Hepatocyte (in vitro differentiated cells): ENCODE results near the gene NEDD8.

ENCODE experiments used
- CTCF ChIP-seq: fragments of 200-600 bp; sonication (generic); IDR thresholded peaks from 2 replicates; pipeline ENCODE4 v1.5.1; 2016; ENCODE audit warnings: antibody characterized with exemption, mild to moderate bottlenecking; ENCODE audit not compliant: poor library complexity
- EZH2 ChIP-seq: fragments of 200-600 bp; sonication (generic); IDR thresholded peaks from 2 replicates; pipeline ENCODE4 v1.6.1; 2016; ENCODE audit warnings: antibody characterized with exemption, mild to moderate bottlenecking, borderline replicate concordance
- EZH2phosphoT487 ChIP-seq: fragments of 200-600 bp; sonication (generic); IDR thresholded peaks from one replicate; pipeline ENCODE4 v1.6.1; 2018; ENCODE audit warnings: antibody characterized with exemption, mild to moderate bottlenecking, low read depth, moderate library complexity; ENCODE audit not compliant: unreplicated experiment, severe bottlenecking

DNA sequence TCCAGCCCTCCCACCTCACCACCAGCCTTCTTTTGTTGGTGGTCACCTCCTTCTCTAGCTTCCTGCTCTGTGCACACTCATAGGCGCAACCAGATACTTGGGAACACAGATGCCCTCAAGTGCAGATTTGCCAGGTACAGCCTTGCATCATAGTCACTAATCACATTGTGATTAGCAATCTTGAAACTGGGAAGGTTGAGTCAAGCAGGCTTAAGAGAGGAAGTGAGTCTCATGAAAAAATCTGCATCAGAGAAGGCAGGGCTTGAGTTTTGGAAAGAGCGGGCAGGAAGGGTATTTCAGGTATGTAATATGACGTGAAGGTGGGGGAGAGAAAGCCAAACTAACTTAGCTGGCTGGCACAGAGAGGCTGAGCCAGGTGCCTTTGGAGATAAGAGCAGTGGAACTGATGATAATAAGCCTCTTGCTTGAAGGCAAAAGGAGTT, 42.0 kb upstream of the NEDD8 start:
- TF ChIP-seq CTCF (no peak), EZH2 (no peak), EZH2phosphoT487 (no peak)
